Measurements from ENCODE around the gene TENT4A.

TENT4A gene

GRCh38 chr5:6723122-6723815, 10.0 kb downstream of the TENT4A start:
- H3K36me3 ChIP-seq (ENCODE audit: control insufficient read depth, insufficient read depth, low read length) = peaks cover 8% of the 10 kb centered on the region
- H3K9me3 ChIP-seq (ENCODE audit: control insufficient read depth, low read length) = no peaks in the 10 kb centered on the region
- no peak overlapping the region for H3K27ac ChIP-seq (ENCODE audit: insufficient read depth, low read length, poor library complexity, severe bottlenecking)
- no peak overlapping the region for H3K4me3 ChIP-seq (ENCODE audit: insufficient read depth, low read depth, low read length, poor library complexity, severe bottlenecking)
- no peak for DNase-seq
- H3K27me3 ChIP-seq (replicated peaks; ENCODE audit: control insufficient read depth, insufficient read depth, low read length, poor library complexity, severe bottlenecking) = no peaks in the 10 kb centered on the region
- peaks cover 28% of the 10 kb centered on the region for H3K4me1 ChIP-seq (ENCODE audit: control insufficient read depth, insufficient read depth, low read length, poor library complexity, severe bottlenecking)

DNA sequence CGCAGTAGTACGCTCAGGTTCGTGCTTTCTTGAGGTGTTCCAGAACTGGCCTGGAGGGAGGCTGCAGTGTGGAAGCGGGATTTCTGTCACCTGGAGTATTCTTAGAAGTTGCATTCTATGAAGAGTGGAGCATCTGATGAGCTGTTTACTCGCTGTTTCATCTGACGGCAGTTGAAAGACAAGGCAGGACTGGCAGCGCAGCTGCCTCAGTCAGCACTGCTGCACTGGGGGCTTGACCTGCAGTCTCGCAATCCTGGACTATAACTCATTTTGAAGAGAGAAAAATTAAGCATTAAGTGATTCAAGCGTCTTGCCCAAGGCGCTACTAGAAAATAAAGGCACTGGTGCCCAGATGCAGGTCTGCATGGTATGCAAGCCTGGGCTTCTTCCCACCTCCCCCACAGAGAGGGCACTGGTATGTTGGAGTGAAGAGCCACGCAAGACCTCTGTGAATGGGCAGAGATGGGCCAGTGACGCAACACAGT, 10.6 kb downstream of the TENT4A start:
- Histone ChIP-seq H3K36me3 (ENCODE audit: control insufficient read depth, insufficient read depth, low read length) (peaks cover 8% of the 10 kb centered on the region), H3K9me3 (ENCODE audit: control insufficient read depth, low read length) (no peaks in the 10 kb centered on the region), H3K4me3 (ENCODE audit: insufficient read depth, low read depth, low read length, poor library complexity, severe bottlenecking) (no peak overlapping the region), H3K27ac (ENCODE audit: insufficient read depth, low read length, poor library complexity, severe bottlenecking) (no peak overlapping the region), H3K27me3 (replicated peaks; ENCODE audit: control insufficient read depth, insufficient read depth, low read length, poor library complexity, severe bottlenecking) (no peaks in the 10 kb centered on the region), H3K4me1 (ENCODE audit: control insufficient read depth, insufficient read depth, low read length, poor library complexity, severe bottlenecking) (peaks cover 29% of the 10 kb centered on the region)
- no peak for DNase-seq

DNA sequence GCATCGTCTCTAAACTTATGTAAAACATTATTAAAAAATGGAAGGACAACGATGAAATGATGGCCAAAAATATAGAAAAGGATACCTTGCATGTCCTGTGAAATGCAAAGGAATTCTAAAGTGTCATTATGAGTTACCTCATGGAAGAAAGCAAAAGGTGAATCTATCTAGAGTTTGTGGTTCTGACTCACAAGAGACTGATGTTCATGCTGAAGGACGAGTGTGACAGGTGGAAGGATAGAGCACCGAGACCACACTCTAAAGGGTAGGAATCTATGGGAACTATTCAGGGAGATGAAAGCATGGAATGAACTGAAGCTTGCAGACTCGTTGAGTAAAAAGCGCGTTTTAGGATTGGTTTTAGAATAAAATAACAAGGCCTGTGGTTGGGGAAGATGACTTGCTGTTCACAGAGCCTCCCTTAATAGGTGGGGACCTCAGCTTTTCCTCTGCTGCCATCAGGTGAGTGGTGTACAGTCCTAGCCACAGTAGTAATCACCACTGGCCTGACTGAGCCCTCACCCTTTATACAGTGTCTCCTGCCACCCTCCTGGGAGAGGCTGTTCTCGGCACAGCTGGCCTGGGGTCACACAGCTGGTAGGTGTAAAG, 11.2 kb downstream of the TENT4A start:
- Histone ChIP-seq H3K27me3 (replicated peaks; ENCODE audit: control insufficient read depth, insufficient read depth, low read length, poor library complexity, severe bottlenecking) (no peaks in the 10 kb centered on the region), H3K36me3 (ENCODE audit: control insufficient read depth, insufficient read depth, low read length) (peaks cover 8% of the 10 kb centered on the region), H3K27ac (ENCODE audit: insufficient read depth, low read length, poor library complexity, severe bottlenecking) (no peak overlapping the region), H3K4me1 (ENCODE audit: control insufficient read depth, insufficient read depth, low read length, poor library complexity, severe bottlenecking) (peaks cover 32% of the 10 kb centered on the region), H3K9me3 (ENCODE audit: control insufficient read depth, low read length) (no peaks in the 10 kb centered on the region), H3K4me3 (ENCODE audit: insufficient read depth, low read depth, low read length, poor library complexity, severe bottlenecking) (no peak overlapping the region)
- DNase-seq = no peak

DNA sequence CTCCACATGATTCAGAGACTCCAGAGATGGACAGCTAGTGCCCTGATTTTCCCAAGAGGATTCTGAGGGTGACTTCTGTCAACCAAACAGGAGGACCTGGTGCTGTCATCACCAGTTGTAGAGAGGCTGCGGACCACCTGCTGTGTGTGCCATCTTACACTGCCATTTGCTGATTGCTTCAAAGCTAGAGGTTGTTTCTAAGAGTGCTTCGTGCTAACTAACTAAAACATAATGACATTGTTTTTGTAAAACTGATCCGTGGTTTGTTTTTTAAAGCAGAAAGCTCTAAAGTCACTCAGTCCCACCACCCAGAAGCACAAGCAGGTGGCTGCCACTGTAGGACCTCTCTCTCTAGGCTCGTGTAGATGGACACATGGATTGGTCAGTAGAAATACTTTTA, 12.2 kb downstream of the TENT4A start:
- H3K4me3 ChIP-seq (ENCODE audit: insufficient read depth, low read depth, low read length, poor library complexity, severe bottlenecking) = no peak overlapping the region
- H3K36me3 ChIP-seq (ENCODE audit: control insufficient read depth, insufficient read depth, low read length) = peaks cover 8% of the 10 kb centered on the region
- no peaks in the 10 kb centered on the region for H3K27me3 ChIP-seq (replicated peaks; ENCODE audit: control insufficient read depth, insufficient read depth, low read length, poor library complexity, severe bottlenecking)
- H3K9me3 ChIP-seq (ENCODE audit: control insufficient read depth, low read length) = no peaks in the 10 kb centered on the region
- no peak overlapping the region for H3K27ac ChIP-seq (ENCODE audit: insufficient read depth, low read length, poor library complexity, severe bottlenecking)
- peaks cover 35% of the 10 kb centered on the region for H3K4me1 ChIP-seq (ENCODE audit: control insufficient read depth, insufficient read depth, low read length, poor library complexity, severe bottlenecking)
- DNase-seq = no peak

GRCh38 chr5:6726006-6726405, 12.8 kb downstream of the TENT4A start:
- peaks cover 8% of the 10 kb centered on the region for H3K36me3 ChIP-seq (ENCODE audit: control insufficient read depth, insufficient read depth, low read length)
- no peak overlapping the region for H3K27ac ChIP-seq (ENCODE audit: insufficient read depth, low read length, poor library complexity, severe bottlenecking)
- H3K27me3 ChIP-seq (replicated peaks; ENCODE audit: control insufficient read depth, insufficient read depth, low read length, poor library complexity, severe bottlenecking) = no peaks in the 10 kb centered on the region
- DNase-seq = no peak
- no peak overlapping the region for H3K4me3 ChIP-seq (ENCODE audit: insufficient read depth, low read depth, low read length, poor library complexity, severe bottlenecking)
- peaks cover 36% of the 10 kb centered on the region for H3K4me1 ChIP-seq (ENCODE audit: control insufficient read depth, insufficient read depth, low read length, poor library complexity, severe bottlenecking)
- no peaks in the 10 kb centered on the region for H3K9me3 ChIP-seq (ENCODE audit: control insufficient read depth, low read length)

GRCh38 chr5:6727231-6727630, 14.0 kb downstream of the TENT4A start:
- H3K27ac ChIP-seq (ENCODE audit: insufficient read depth, low read length, poor library complexity, severe bottlenecking) = no peak overlapping the region

GRCh38 chr5:6728011-6728794, 15.0 kb downstream of the TENT4A start:
- H3K4me1 ChIP-seq (ENCODE audit: control insufficient read depth, insufficient read depth, low read length, poor library complexity, severe bottlenecking) = peaks cover 23% of the 10 kb centered on the region
- H3K27ac ChIP-seq (ENCODE audit: insufficient read depth, low read length, poor library complexity, severe bottlenecking) = no peak overlapping the region
- H3K4me3 ChIP-seq (ENCODE audit: insufficient read depth, low read depth, low read length, poor library complexity, severe bottlenecking) = no peak overlapping the region
- no peaks in the 10 kb centered on the region for H3K27me3 ChIP-seq (replicated peaks; ENCODE audit: control insufficient read depth, insufficient read depth, low read length, poor library complexity, severe bottlenecking)
- H3K36me3 ChIP-seq (ENCODE audit: control insufficient read depth, insufficient read depth, low read length) = peaks cover 8% of the 10 kb centered on the region
- no peak for DNase-seq
- H3K9me3 ChIP-seq (ENCODE audit: control insufficient read depth, low read length) = no peaks in the 10 kb centered on the region

More at GRCh38 chr5:6727231-6727630, 14.0 kb downstream of the TENT4A start:
- H3K4me1 ChIP-seq (ENCODE audit: control insufficient read depth, insufficient read depth, low read length, poor library complexity, severe bottlenecking) = peaks cover 23% of the 10 kb centered on the region
- H3K36me3 ChIP-seq (ENCODE audit: control insufficient read depth, insufficient read depth, low read length) = peaks cover 8% of the 10 kb centered on the region
- no peaks in the 10 kb centered on the region for H3K9me3 ChIP-seq (ENCODE audit: control insufficient read depth, low read length)
- H3K27me3 ChIP-seq (replicated peaks; ENCODE audit: control insufficient read depth, insufficient read depth, low read length, poor library complexity, severe bottlenecking) = no peaks in the 10 kb centered on the region
- no peak overlapping the region for H3K4me3 ChIP-seq (ENCODE audit: insufficient read depth, low read depth, low read length, poor library complexity, severe bottlenecking)
- DNase-seq = no peak

GRCh38 chr5:6728795-6729183, 15.6 kb downstream of the TENT4A start:
- no peak overlapping the region for H3K27ac ChIP-seq (ENCODE audit: insufficient read depth, low read length, poor library complexity, severe bottlenecking)
- no peaks in the 10 kb centered on the region for H3K9me3 ChIP-seq (ENCODE audit: control insufficient read depth, low read length)
- H3K27me3 ChIP-seq (replicated peaks; ENCODE audit: control insufficient read depth, insufficient read depth, low read length, poor library complexity, severe bottlenecking) = no peaks in the 10 kb centered on the region
- H3K4me1 ChIP-seq (ENCODE audit: control insufficient read depth, insufficient read depth, low read length, poor library complexity, severe bottlenecking) = peaks cover 23% of the 10 kb centered on the region
- H3K4me3 ChIP-seq (ENCODE audit: insufficient read depth, low read depth, low read length, poor library complexity, severe bottlenecking) = no peak overlapping the region
- H3K36me3 ChIP-seq (ENCODE audit: control insufficient read depth, insufficient read depth, low read length) = peaks cover 8% of the 10 kb centered on the region
- no peak for DNase-seq

- Histone ChIP-seq H3K36me3 (ENCODE audit: control insufficient read depth, insufficient read depth, low read length) (peaks cover 8% of the 10 kb centered on the region), H3K9me3 (ENCODE audit: control insufficient read depth, low read length) (no peaks in the 10 kb centered on the region), H3K4me1 (ENCODE audit: control insufficient read depth, insufficient read depth, low read length, poor library complexity, severe bottlenecking) (peaks cover 23% of the 10 kb centered on the region), H3K4me3 (ENCODE audit: insufficient read depth, low read depth, low read length, poor library complexity, severe bottlenecking) (no peak overlapping the region), H3K27me3 (replicated peaks; ENCODE audit: control insufficient read depth, insufficient read depth, low read length, poor library complexity, severe bottlenecking) (no peaks in the 10 kb centered on the region), H3K27ac (ENCODE audit: insufficient read depth, low read length, poor library complexity, severe bottlenecking) (no peak overlapping the region)
- peak in 2 of 3 donors; percentile 9 to 12 for DNase-seq
Measured at GRCh38 chr5:6729386-6730310, 16.4 kb downstream of the TENT4A start.
